ENCODE data around the gene CDCA7L.

Gene CDCA7L

GRCh38 chr7:21916629-21917028 is 29.1 kb downstream of the CDCA7L start:
- DNase-seq (ENCODE audit: insufficient read length, low spot score), result no peak
- no peak for FAIRE-seq
- TF ChIP-seq PAX5 (IDR thresholded peaks at IDR 0.05; ENCODE audit: insufficient read depth, low read length, severe bottlenecking) (no peak), SPI1 (IDR thresholded peaks at IDR 0.05; ENCODE audit: low read depth, low read length) (no peak), TAF1 (IDR thresholded peaks at IDR 0.05; ENCODE audit: low read depth, low read length) (no peak), POLR2A (IDR thresholded peaks at IDR 0.05; ENCODE audit: low read depth, low read length) (no peak), POLR2AphosphoS5 (IDR thresholded peaks at IDR 0.05; ENCODE audit: low read depth, low read length) (no peak), POU2F2 (IDR thresholded peaks at IDR 0.05; ENCODE audit: low read depth, low read length) (no peak)

DNA sequence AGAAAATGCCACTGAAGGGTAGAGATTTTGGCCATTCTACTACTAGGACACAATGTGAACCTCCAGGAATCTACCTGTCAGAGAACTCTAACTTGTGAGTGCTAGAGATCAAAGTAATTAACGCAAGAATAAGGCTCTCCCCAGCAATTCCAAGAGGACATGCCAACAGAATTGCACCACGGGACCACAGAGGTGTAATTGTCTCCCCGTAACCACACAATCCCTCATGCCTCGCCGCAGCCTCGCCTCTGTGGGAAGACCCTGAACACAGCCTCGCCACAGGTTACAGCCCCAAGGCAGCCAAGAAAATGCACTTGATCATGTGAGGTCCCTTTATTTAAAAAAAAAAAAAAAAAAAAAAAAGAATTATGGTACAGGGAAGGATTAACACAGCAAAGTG is 29.5 kb downstream of the CDCA7L start:
- FAIRE-seq (no peak), DNase-seq (ENCODE audit: insufficient read length, low spot score) (no peak)
- TF ChIP-seq PAX5 (IDR thresholded peaks at IDR 0.05; ENCODE audit: insufficient read depth, low read length, severe bottlenecking), result no peak
- TF ChIP-seq POLR2AphosphoS5 (IDR thresholded peaks at IDR 0.05; ENCODE audit: low read depth, low read length), result no peak
- no peak for TF ChIP-seq SPI1 (IDR thresholded peaks at IDR 0.05; ENCODE audit: low read depth, low read length)
- no peak for TF ChIP-seq POU2F2 (IDR thresholded peaks at IDR 0.05; ENCODE audit: low read depth, low read length)
- TF ChIP-seq POLR2A (IDR thresholded peaks at IDR 0.05; ENCODE audit: low read depth, low read length), result no peak
- no peak for TF ChIP-seq TAF1 (IDR thresholded peaks at IDR 0.05; ENCODE audit: low read depth, low read length)

DNA sequence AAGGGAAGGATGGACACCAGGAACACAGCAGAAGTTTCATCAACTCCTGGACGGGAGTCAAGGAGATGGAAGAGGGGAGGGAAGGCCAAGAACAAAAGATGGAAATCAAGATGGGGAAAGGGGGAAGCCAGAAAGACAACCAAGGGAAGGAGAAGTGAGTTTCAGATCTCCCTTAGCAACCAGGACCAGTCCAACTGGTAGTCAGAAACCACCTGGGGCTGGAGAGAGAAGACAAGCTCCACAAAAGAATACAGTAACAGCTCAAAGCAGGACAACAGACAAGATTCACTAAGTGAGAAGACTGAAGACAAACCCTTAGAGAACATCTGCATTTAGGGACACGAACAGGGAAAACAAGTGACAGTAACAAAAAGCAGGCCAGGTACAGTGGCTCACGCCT is 30.6 kb downstream of the CDCA7L start:
- DNase-seq (ENCODE audit: insufficient read length, low spot score) (no peak), FAIRE-seq (no peak)

GRCh38 chr7:21914671-21915070 is 31.0 kb downstream of the CDCA7L start:
- no peak for TF ChIP-seq SPI1 (IDR thresholded peaks at IDR 0.05; ENCODE audit: low read depth, low read length)
- no peak for FAIRE-seq
- no peak for DNase-seq (ENCODE audit: insufficient read length, low spot score)

More for the DNA sequence above, 30.6 kb downstream of the CDCA7L start:
- TF ChIP-seq POU2F2 (IDR thresholded peaks at IDR 0.05; ENCODE audit: low read depth, low read length) (no peak), PAX5 (IDR thresholded peaks at IDR 0.05; ENCODE audit: insufficient read depth, low read length, severe bottlenecking) (no peak), POLR2AphosphoS5 (IDR thresholded peaks at IDR 0.05; ENCODE audit: low read depth, low read length) (no peak), TAF1 (IDR thresholded peaks at IDR 0.05; ENCODE audit: low read depth, low read length) (no peak), SPI1 (IDR thresholded peaks at IDR 0.05; ENCODE audit: low read depth, low read length) (no peak), POLR2A (IDR thresholded peaks at IDR 0.05; ENCODE audit: low read depth, low read length) (no peak)

GRCh38 chr7:21912931-21913780 is 32.5 kb downstream of the CDCA7L start:
- FAIRE-seq (no peak), DNase-seq (ENCODE audit: insufficient read length, low spot score) (no peak)
- TF ChIP-seq POLR2A (IDR thresholded peaks at IDR 0.05; ENCODE audit: low read depth, low read length) (no peak), POU2F2 (IDR thresholded peaks at IDR 0.05; ENCODE audit: low read depth, low read length) (no peak), SPI1 (IDR thresholded peaks at IDR 0.05; ENCODE audit: low read depth, low read length) (no peak), POLR2AphosphoS5 (IDR thresholded peaks at IDR 0.05; ENCODE audit: low read depth, low read length) (no peak), TAF1 (IDR thresholded peaks at IDR 0.05; ENCODE audit: low read depth, low read length) (no peak), PAX5 (IDR thresholded peaks at IDR 0.05; ENCODE audit: insufficient read depth, low read length, severe bottlenecking) (no peak)

- TF ChIP-seq SPI1 (IDR thresholded peaks at IDR 0.05; ENCODE audit: low read depth, low read length) (no peak), PAX5 (IDR thresholded peaks at IDR 0.05; ENCODE audit: insufficient read depth, low read length, severe bottlenecking) (no peak), TAF1 (IDR thresholded peaks at IDR 0.05; ENCODE audit: low read depth, low read length) (no peak)
- FAIRE-seq (no peak), DNase-seq (ENCODE audit: insufficient read length, low spot score) (no peak)
Observed at GRCh38 chr7:21912305-21912704, 33.4 kb downstream of the CDCA7L start.

DNA sequence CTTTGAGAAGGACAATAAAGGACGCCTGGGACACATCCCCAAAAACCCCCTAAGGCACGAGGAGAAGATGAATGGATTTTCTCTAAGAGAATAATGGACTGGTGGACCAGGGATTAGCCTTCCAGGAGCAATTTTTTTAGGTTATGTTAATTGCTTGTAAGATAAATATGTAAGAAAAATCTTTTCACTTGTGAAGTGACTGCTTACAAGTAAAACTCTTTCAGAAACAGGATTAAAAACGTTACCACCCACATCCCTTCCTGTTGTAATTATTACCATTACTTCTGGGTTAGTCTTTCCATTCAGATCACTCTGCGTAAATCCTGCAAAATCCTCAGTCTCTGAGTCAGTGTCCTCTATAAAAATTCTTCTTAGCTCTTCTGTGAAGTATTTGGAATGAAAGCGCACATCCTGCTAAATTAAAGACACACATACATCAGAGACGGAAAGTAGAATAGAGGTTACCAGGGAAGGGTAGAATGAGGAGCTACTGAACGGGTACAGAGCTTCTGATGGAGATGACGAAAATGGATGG is 34.3 kb downstream of the CDCA7L start:
- no peak for DNase-seq (ENCODE audit: insufficient read length, low spot score)
- TF ChIP-seq POLR2AphosphoS5 (IDR thresholded peaks at IDR 0.05; ENCODE audit: low read depth, low read length) (no peak), SPI1 (IDR thresholded peaks at IDR 0.05; ENCODE audit: low read depth, low read length) (no peak), PAX5 (IDR thresholded peaks at IDR 0.05; ENCODE audit: insufficient read depth, low read length, severe bottlenecking) (no peak), POU2F2 (IDR thresholded peaks at IDR 0.05; ENCODE audit: low read depth, low read length) (no peak), TAF1 (IDR thresholded peaks at IDR 0.05; ENCODE audit: low read depth, low read length) (no peak), POLR2A (IDR thresholded peaks at IDR 0.05; ENCODE audit: low read depth, low read length) (no peak)
- no peak for FAIRE-seq

- no peak for TF ChIP-seq POLR2A (IDR thresholded peaks at IDR 0.05; ENCODE audit: low read depth, low read length)
- no peak for TF ChIP-seq TAF1 (IDR thresholded peaks at IDR 0.05; ENCODE audit: low read depth, low read length)
- TF ChIP-seq SPI1 (IDR thresholded peaks at IDR 0.05; ENCODE audit: low read depth, low read length), result no peak
- FAIRE-seq (no peak), DNase-seq (ENCODE audit: insufficient read length, low spot score) (no peak)
Observed at GRCh38 chr7:21910253-21910652, 35.4 kb downstream of the CDCA7L start.

- DNase-seq (ENCODE audit: insufficient read length, low spot score), result no peak
- no peak for TF ChIP-seq POLR2A (IDR thresholded peaks at IDR 0.05; ENCODE audit: low read depth, low read length)
- no peak for TF ChIP-seq POLR2AphosphoS5 (IDR thresholded peaks at IDR 0.05; ENCODE audit: low read depth, low read length)
- TF ChIP-seq POU2F2 (IDR thresholded peaks at IDR 0.05; ENCODE audit: low read depth, low read length), result no peak
- TF ChIP-seq TAF1 (IDR thresholded peaks at IDR 0.05; ENCODE audit: low read depth, low read length), result no peak
- TF ChIP-seq PAX5 (IDR thresholded peaks at IDR 0.05; ENCODE audit: insufficient read depth, low read length, severe bottlenecking), result no peak
- TF ChIP-seq SPI1 (IDR thresholded peaks at IDR 0.05; ENCODE audit: low read depth, low read length), result no peak
- FAIRE-seq, result no peak
Observed at GRCh38 chr7:21908746-21909145, 37.0 kb downstream of the CDCA7L start.
